ENCODE measurements around the gene BRIP1.
"Not testable (repeated sequence)": the region's sequence is repeated elsewhere in the genome, so short reads cannot be mapped to it uniquely, and the experiment has no call there.

DNA sequence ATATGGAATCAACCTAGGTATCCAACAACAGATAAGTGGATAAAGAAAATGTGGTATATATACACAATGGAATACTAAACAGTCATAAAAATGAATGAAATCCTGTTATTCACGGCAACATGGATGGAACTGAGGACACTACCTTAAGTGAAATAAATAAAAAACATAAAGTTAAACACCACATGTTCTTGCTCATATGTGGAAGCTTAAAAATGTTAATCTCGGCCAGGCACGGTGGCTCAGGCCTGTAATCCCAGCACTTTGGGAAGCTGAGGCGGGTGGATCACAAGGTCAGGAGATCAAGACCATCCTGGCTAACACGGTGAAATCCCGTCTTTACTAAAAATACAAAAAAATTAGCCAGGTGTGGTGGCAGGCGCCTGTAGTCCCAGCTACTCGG lies 144.1 kb downstream of the BRIP1 start:
- TF ChIP-seq, protein P1, sequence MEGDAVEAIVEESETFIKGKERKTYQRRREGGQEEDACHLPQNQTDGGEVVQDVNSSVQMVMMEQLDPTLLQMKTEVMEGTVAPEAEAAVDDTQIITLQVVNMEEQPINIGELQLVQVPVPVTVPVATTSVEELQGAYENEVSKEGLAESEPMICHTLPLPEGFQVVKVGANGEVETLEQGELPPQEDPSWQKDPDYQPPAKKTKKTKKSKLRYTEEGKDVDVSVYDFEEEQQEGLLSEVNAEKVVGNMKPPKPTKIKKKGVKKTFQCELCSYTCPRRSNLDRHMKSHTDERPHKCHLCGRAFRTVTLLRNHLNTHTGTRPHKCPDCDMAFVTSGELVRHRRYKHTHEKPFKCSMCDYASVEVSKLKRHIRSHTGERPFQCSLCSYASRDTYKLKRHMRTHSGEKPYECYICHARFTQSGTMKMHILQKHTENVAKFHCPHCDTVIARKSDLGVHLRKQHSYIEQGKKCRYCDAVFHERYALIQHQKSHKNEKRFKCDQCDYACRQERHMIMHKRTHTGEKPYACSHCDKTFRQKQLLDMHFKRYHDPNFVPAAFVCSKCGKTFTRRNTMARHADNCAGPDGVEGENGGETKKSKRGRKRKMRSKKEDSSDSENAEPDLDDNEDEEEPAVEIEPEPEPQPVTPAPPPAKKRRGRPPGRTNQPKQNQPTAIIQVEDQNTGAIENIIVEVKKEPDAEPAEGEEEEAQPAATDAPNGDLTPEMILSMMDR (IDR thresholded peaks at IDR 0.05; ENCODE audit: insufficient read depth, low read depth, low read length): not testable (repeated sequence)
- not testable (repeated sequence) for TF ChIP-seq EZH2 (IDR thresholded peaks at IDR 0.05; ENCODE audit: insufficient read depth, low read length)
